OCI-M2 (cell line): ENCODE measurements around the gene OXNAD1.

Source experiments
- DNase-seq: peaks from one replicate; lab custom pipeline; 2025; ENCODE audit not compliant: unreplicated experiment; lab: John Stamatoyannopoulos, UW

The OXNAD1 gene

DNA sequence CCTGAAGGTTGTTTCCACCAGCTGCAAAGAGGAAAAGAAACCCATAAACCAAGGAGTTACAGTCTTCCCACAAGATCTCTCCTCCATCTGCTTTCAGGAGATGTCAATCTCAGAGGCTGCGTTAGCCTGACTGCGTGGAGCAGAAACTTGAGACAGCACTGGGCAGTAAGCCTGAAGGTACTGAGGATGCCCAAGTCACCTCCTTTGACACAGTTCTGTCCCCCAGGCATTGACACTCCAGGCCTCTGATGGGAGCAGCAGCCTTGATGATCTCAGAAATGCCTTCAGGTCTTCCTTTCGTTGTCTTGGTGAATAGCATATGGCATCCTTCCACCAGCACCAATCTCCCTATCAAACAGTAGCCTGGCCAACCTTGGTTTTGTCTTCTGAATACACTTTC, 89.3 kb downstream of the OXNAD1 start:
- no peak for DNase-seq
